ENCODE data around the gene TMTC4. TPM values are rescaled to one million over a fixed set of nuclear protein-coding genes. Genes with fewer than 3 reads are reported as not detected.

TMTC4 gene
- total RNA-seq, 2 donors from 2014 or later: 16.1 to 18.1 TPM

GRCh38 chr13:100610391-100611347 lies 63.9 kb downstream of the TMTC4 start:
- ATAC-seq (replicated peaks in 1 of 2) (no peak), DNase-seq (no peak)
- Mint-ChIP-seq H3K4me1 (ENCODE audit: low read depth) (peaks cover 14% of the 10 kb centered on the region), H3K27me3 (ENCODE audit: low read depth) (no peaks in the 10 kb centered on the region), H3K36me3 (ENCODE audit: insufficient read depth in 2 of 2) (peaks cover 0 to 2% of the 10 kb centered on the region in 2 donors), H3K4me3 (no peak overlapping the region), H3K9me3 (no peaks in the 10 kb centered on the region), H3K27ac (no peak overlapping the region)

- Mint-ChIP-seq H3K4me3 (no peak overlapping the region), H3K4me1 (ENCODE audit: low read depth) (peaks cover 14% of the 10 kb centered on the region), H3K27me3 (ENCODE audit: low read depth) (no peaks in the 10 kb centered on the region), H3K9me3 (no peaks in the 10 kb centered on the region), H3K36me3 (ENCODE audit: insufficient read depth in 2 of 2) (peaks cover 0 to 2% of the 10 kb centered on the region in 2 donors), H3K27ac (peak overlapping the region; percentile 18)
- ATAC-seq (replicated peaks in 1 of 2) (peak; percentile 97 to 98), DNase-seq (peak; percentile 16 to 21)
Observed at GRCh38 chr13:100608906-100609305, 65.7 kb downstream of the TMTC4 start.

GRCh38 chr13:100608489-100608888 lies 66.1 kb downstream of the TMTC4 start:
- no peak overlapping the region for H3K4me3 Mint-ChIP-seq
- no peak for DNase-seq
- peak overlapping the region; percentile 18 for H3K27ac Mint-ChIP-seq
- H3K36me3 Mint-ChIP-seq (ENCODE audit: insufficient read depth in 2 of 2): peaks cover 0 to 2% of the 10 kb centered on the region in 2 donors
- peaks cover 14% of the 10 kb centered on the region for H3K4me1 Mint-ChIP-seq (ENCODE audit: low read depth)
- H3K27me3 Mint-ChIP-seq (ENCODE audit: low read depth): no peaks in the 10 kb centered on the region
- no peaks in the 10 kb centered on the region for H3K9me3 Mint-ChIP-seq
- no peak for ATAC-seq (replicated peaks in 1 of 2)

GRCh38 chr13:100604918-100605710 lies 69.5 kb downstream of the TMTC4 start:
- no peak for ATAC-seq (replicated peaks in 1 of 2)
- Mint-ChIP-seq H3K27me3 (ENCODE audit: low read depth) (no peaks in the 10 kb centered on the region), H3K4me1 (ENCODE audit: low read depth) (peaks cover 14% of the 10 kb centered on the region), H3K36me3 (ENCODE audit: insufficient read depth in 2 of 2) (peaks cover 0 to 2% of the 10 kb centered on the region in 2 donors), H3K9me3 (no peaks in the 10 kb centered on the region), H3K4me3 (no peak overlapping the region), H3K27ac (no peak overlapping the region)
- DNase-seq: no peak

- DNase-seq (no peak), ATAC-seq (replicated peaks in 1 of 2) (no peak)
- Mint-ChIP-seq H3K4me3 (no peak overlapping the region), H3K27ac (no peak overlapping the region), H3K36me3 (ENCODE audit: insufficient read depth in 2 of 2) (peaks cover 0 to 2% of the 10 kb centered on the region in 2 donors), H3K9me3 (no peaks in the 10 kb centered on the region), H3K27me3 (ENCODE audit: low read depth) (no peaks in the 10 kb centered on the region), H3K4me1 (ENCODE audit: low read depth) (no peaks in the 10 kb centered on the region)
Observed at GRCh38 chr13:100602493-100603111, 72.0 kb downstream of the TMTC4 start.

GRCh38 chr13:100601716-100602115 lies 72.9 kb downstream of the TMTC4 start:
- H3K4me1 Mint-ChIP-seq (ENCODE audit: low read depth): no peaks in the 10 kb centered on the region
- ATAC-seq (replicated peaks in 1 of 2) (no peak), DNase-seq (no peak)
- no peaks in the 10 kb centered on the region for H3K27me3 Mint-ChIP-seq (ENCODE audit: low read depth)
- H3K27ac Mint-ChIP-seq: no peak overlapping the region
- no peak overlapping the region for H3K4me3 Mint-ChIP-seq
- no peaks in the 10 kb centered on the region for H3K9me3 Mint-ChIP-seq
- H3K36me3 Mint-ChIP-seq (ENCODE audit: insufficient read depth in 2 of 2): no peaks in the 10 kb centered on the region

GRCh38 chr13:100600915-100601314 lies 73.7 kb downstream of the TMTC4 start:
- Mint-ChIP-seq H3K27me3 (ENCODE audit: low read depth) (no peaks in the 10 kb centered on the region), H3K4me1 (ENCODE audit: low read depth) (no peaks in the 10 kb centered on the region), H3K27ac (no peak overlapping the region), H3K4me3 (no peak overlapping the region), H3K36me3 (ENCODE audit: insufficient read depth in 2 of 2) (no peaks in the 10 kb centered on the region), H3K9me3 (no peaks in the 10 kb centered on the region)
- no peak for DNase-seq
- no peak for ATAC-seq (replicated peaks in 1 of 2)

GRCh38 chr13:100600461-100600860 lies 74.1 kb downstream of the TMTC4 start:
- Mint-ChIP-seq H3K27ac (no peak overlapping the region), H3K4me1 (ENCODE audit: low read depth) (no peaks in the 10 kb centered on the region), H3K27me3 (ENCODE audit: low read depth) (no peaks in the 10 kb centered on the region), H3K36me3 (ENCODE audit: insufficient read depth in 2 of 2) (no peaks in the 10 kb centered on the region), H3K4me3 (no peak overlapping the region), H3K9me3 (no peaks in the 10 kb centered on the region)
- DNase-seq: no peak
- ATAC-seq (replicated peaks in 1 of 2): no peak

GRCh38 chr13:100597253-100597652 lies 77.3 kb downstream of the TMTC4 start:
- H3K36me3 Mint-ChIP-seq (ENCODE audit: insufficient read depth in 2 of 2): no peaks in the 10 kb centered on the region
- ATAC-seq (replicated peaks in 1 of 2) (no peak), DNase-seq (no peak)
- H3K9me3 Mint-ChIP-seq: no peaks in the 10 kb centered on the region
- no peaks in the 10 kb centered on the region for H3K4me1 Mint-ChIP-seq (ENCODE audit: low read depth)
- no peak overlapping the region for H3K27ac Mint-ChIP-seq
- no peaks in the 10 kb centered on the region for H3K27me3 Mint-ChIP-seq (ENCODE audit: low read depth)
- H3K4me3 Mint-ChIP-seq: no peak overlapping the region

GRCh38 chr13:100596516-100596915 lies 78.1 kb downstream of the TMTC4 start:
- no peaks in the 10 kb centered on the region for H3K36me3 Mint-ChIP-seq (ENCODE audit: insufficient read depth in 2 of 2)
- H3K4me1 Mint-ChIP-seq (ENCODE audit: low read depth): no peaks in the 10 kb centered on the region
- DNase-seq (no peak), ATAC-seq (replicated peaks in 1 of 2) (no peak)
- no peaks in the 10 kb centered on the region for H3K27me3 Mint-ChIP-seq (ENCODE audit: low read depth)
- no peak overlapping the region for H3K4me3 Mint-ChIP-seq
- no peaks in the 10 kb centered on the region for H3K9me3 Mint-ChIP-seq
- no peak overlapping the region for H3K27ac Mint-ChIP-seq

GRCh38 chr13:100594731-100595130 lies 79.9 kb downstream of the TMTC4 start:
- Mint-ChIP-seq H3K36me3 (ENCODE audit: insufficient read depth in 2 of 2) (no peaks in the 10 kb centered on the region), H3K4me1 (ENCODE audit: low read depth) (no peaks in the 10 kb centered on the region), H3K27me3 (ENCODE audit: low read depth) (no peaks in the 10 kb centered on the region), H3K4me3 (no peak overlapping the region), H3K27ac (no peak overlapping the region), H3K9me3 (no peaks in the 10 kb centered on the region)
- ATAC-seq (replicated peaks in 1 of 2) (no peak), DNase-seq (no peak)

- H3K36me3 Mint-ChIP-seq (ENCODE audit: insufficient read depth in 2 of 2): no peaks in the 10 kb centered on the region
- H3K4me3 Mint-ChIP-seq: no peak overlapping the region
- H3K9me3 Mint-ChIP-seq: no peaks in the 10 kb centered on the region
- ATAC-seq (replicated peaks in 1 of 2) (no peak), DNase-seq (no peak)
- peaks cover under 1% of the 10 kb centered on the region for H3K4me1 Mint-ChIP-seq (ENCODE audit: low read depth)
- no peaks in the 10 kb centered on the region for H3K27me3 Mint-ChIP-seq (ENCODE audit: low read depth)
- no peak overlapping the region for H3K27ac Mint-ChIP-seq
Observed at GRCh38 chr13:100594255-100594654, 80.3 kb downstream of the TMTC4 start.

- Mint-ChIP-seq H3K4me3 (peak overlapping the region; percentile 87 to 88), H3K9me3 (no peaks in the 10 kb centered on the region), H3K27me3 (ENCODE audit: low read depth) (no peaks in the 10 kb centered on the region), H3K4me1 (ENCODE audit: low read depth) (peaks cover 31% of the 10 kb centered on the region), H3K36me3 (ENCODE audit: insufficient read depth in 2 of 2) (no peaks in the 10 kb centered on the region), H3K27ac (peak overlapping the region; percentile 86)
- ATAC-seq (replicated peaks in 1 of 2) (no peak), DNase-seq (no peak)
Observed at GRCh38 chr13:100589178-100589725, 85.3 kb downstream of the TMTC4 start.
